GM23338 (cell line): ENCODE data around the gene COL4A1. TPM values are rescaled to one million over a fixed set of nuclear protein-coding genes. Genes with fewer than 3 reads are reported as not detected.

Source experiments
- ATAC-seq: fragments of 200-7000 bp; cut with Tn5 transposase; 3 replicates; pipeline ENCODE4 v1.9.1; 2020
- DNase-seq: peaks from one replicate; pipeline ENCODE4 v3.0.0-alpha.2; 2015; ENCODE audit warnings: low spot score
- H2AFZ ChIP-seq: fragments of 200-600 bp; sonication (generic); 2 replicates; pipeline ENCODE4 v1.8.0; 2016; ENCODE audit warnings: antibody characterized with exemption, mild to moderate bottlenecking, moderate library complexity
- H3F3A ChIP-seq: fragments of 200-600 bp; sonication (generic); replicated peaks from 2 replicates; pipeline ENCODE4 v1.8.0; 2017; ENCODE audit warnings: antibody characterized with exemption, mixed run types, low read depth
- H3K27ac ChIP-seq: fragments of 200-600 bp; sonication (generic); 2 replicates; pipeline ENCODE4 v1.6.1; 2016; ENCODE audit warnings: low read depth
- H3K27me3 ChIP-seq: fragments of 200-600 bp; sonication (generic); 2 replicates; pipeline ENCODE4 v1.8.0; 2016; ENCODE audit warnings: mild to moderate bottlenecking, mixed run types, moderate library complexity; ENCODE audit not compliant: insufficient read depth
- H3K36me3 ChIP-seq: fragments of 200-600 bp; sonication (generic); 2 replicates; pipeline ENCODE4 v1.8.0; 2016; ENCODE audit warnings: mild to moderate bottlenecking; ENCODE audit not compliant: insufficient read depth
- H3K4me1 ChIP-seq: fragments of 200-600 bp; sonication (generic); 2 replicates; pipeline ENCODE4 v1.8.0; 2016; ENCODE audit warnings: mild to moderate bottlenecking, moderate library complexity; ENCODE audit not compliant: insufficient read depth
- H3K4me2 ChIP-seq: fragments of 200-600 bp; sonication (generic); 2 replicates; pipeline ENCODE4 v1.7.1; 2017; ENCODE audit warnings: mixed run types
- H3K4me3 ChIP-seq: fragments of 200-600 bp; sonication (generic); 2 replicates; pipeline ENCODE4 v1.6.1; 2016; ENCODE audit warnings: mixed run types
- H3K79me2 ChIP-seq: fragments of 200-600 bp; sonication (generic); replicated peaks from 2 replicates; pipeline ENCODE4 v1.8.0; 2017; ENCODE audit warnings: mild to moderate bottlenecking; ENCODE audit not compliant: insufficient read depth
- H3K9me2 ChIP-seq: fragments of 200-600 bp; sonication (generic); 2 replicates; pipeline ENCODE4 v1.8.0; 2017; ENCODE audit not compliant: insufficient read depth
- H4K20me1 ChIP-seq: fragments of 200-600 bp; sonication (generic); replicated peaks from 2 replicates; pipeline ENCODE4 v1.8.0; 2017; ENCODE audit warnings: mild to moderate bottlenecking; ENCODE audit not compliant: insufficient read depth
- H3K27ac Mint-ChIP-seq: 2 replicates; pipeline ENCODE4 v1.8.0; 2020; ENCODE audit warnings: inconsistent platforms, mild to moderate bottlenecking, moderate library complexity, mixed read lengths
- H3K27me3 Mint-ChIP-seq: 3 replicates; pipeline ENCODE4 v1.8.0; 2022; ENCODE audit warnings: low read depth, mild to moderate bottlenecking, moderate library complexity, mixed read lengths, inconsistent platforms; ENCODE audit not compliant: insufficient read depth, poor library complexity
- H3K36me3 Mint-ChIP-seq: 3 replicates; pipeline ENCODE4 v1.8.0; 2021; ENCODE audit warnings: low read depth, mild to moderate bottlenecking, inconsistent platforms, moderate library complexity, mixed read lengths
- H3K4me1 Mint-ChIP-seq: 3 replicates; pipeline ENCODE4 v1.8.0; 2020; ENCODE audit warnings: mild to moderate bottlenecking, inconsistent platforms, mixed read lengths
- H3K4me3 Mint-ChIP-seq: 3 replicates; pipeline ENCODE4 v1.8.0; 2021; ENCODE audit warnings: moderate library complexity, mild to moderate bottlenecking, inconsistent platforms, mixed read lengths
- H3K9me3 Mint-ChIP-seq: 3 replicates; pipeline ENCODE4 v1.8.0; 2020; ENCODE audit warnings: moderate library complexity, mild to moderate bottlenecking, inconsistent platforms, mixed read lengths
- POLR2AphosphoS5 ChIP-seq: IDR thresholded peaks from 2 replicates; pipeline ENCODE4 v1.6.1; 2016; ENCODE audit warnings: antibody characterized with exemption, low read depth
- STAT1 ChIP-seq: IDR thresholded peaks from one replicate; pipeline ENCODE4 v1.6.1; 2016; ENCODE audit warnings: antibody characterized with exemption; ENCODE audit not compliant: unreplicated experiment
- ZNF331 ChIP-seq: fragments of 250-450 bp; sonication (Bioruptor Pico); IDR thresholded peaks from 2 replicates; pipeline ENCODE4 v1.5.0; 2020; ENCODE audit warnings: low read depth, mild to moderate bottlenecking, moderate library complexity
- polyA plus RNA-seq: library from polyadenylated mRNA; unstranded; fragments of >200 nt; fragmentation: Nextera tagmentation; extraction: Ambion mirVana; gene quantifications from 2 replicates; pipeline ENCODE4 v1.2.1, GENCODE V29; 2016
- total RNA-seq: library from RNA; depleted of rRNA; stranded (reverse); fragments of >200 nt; shearing (Covaris generic); gene quantifications from 2 replicates; pipeline ENCODE4 v1.2.3, GENCODE V29; 2014
- TF ChIP-seq, protein P1 (sequence below): fragments of 250-450 bp; sonication (Bioruptor Pico); IDR thresholded peaks from 2 replicates; pipeline ENCODE4 v1.5.0; 2020; ENCODE audit warnings: mild to moderate bottlenecking, moderate library complexity
- TF ChIP-seq, protein P2 (sequence below): IDR thresholded peaks from one replicate; pipeline ENCODE4 v1.6.1; 2018; ENCODE audit warnings: antibody characterized with exemption; ENCODE audit not compliant: unreplicated experiment
- TF ChIP-seq, protein P3 (sequence below): IDR thresholded peaks from 2 replicates; pipeline ENCODE4 v1.6.1; 2016; ENCODE audit warnings: antibody characterized with exemption
- TF ChIP-seq, protein P4 (sequence below), 2 experiments: fragments of 200-600 bp in 1 of 2; sonication (generic) in 1 of 2; conservative IDR thresholded peaks; 2 replicates each; pipeline versions ENCODE4 v1.5.1 to v1.6.1; 2016 to 2017; ENCODE audit warnings: antibody characterized with exemption in 2 of 2, low read depth in 2 of 2, mild to moderate bottlenecking in 2 of 2, moderate library complexity in 1 of 2

Gene COL4A1
- total and polyA plus RNA-seq, 2 experiments from 2014 or later, result 39.1 to 110 TPM

DNA sequence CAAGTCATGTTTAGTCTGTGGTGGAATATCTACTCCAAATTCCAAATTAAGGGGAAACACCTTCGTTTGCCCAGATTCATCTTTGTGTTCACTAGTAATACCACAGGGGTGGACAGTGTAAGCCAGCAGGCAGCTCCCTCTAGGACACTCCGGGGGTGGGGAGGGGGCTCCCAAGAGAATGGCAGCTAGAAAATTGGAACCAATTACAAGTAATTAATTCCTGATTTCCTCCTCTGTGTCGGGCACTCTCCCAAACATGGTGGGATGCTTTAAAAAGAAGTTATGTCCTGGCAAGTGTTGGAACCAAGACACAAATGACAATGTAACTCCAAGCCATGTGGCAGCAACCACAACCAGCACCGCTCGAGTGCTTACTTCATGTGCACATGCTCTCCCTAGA, 5.9 kb downstream of the COL4A1 start (continued):
- TF ChIP-seq, protein P1, sequence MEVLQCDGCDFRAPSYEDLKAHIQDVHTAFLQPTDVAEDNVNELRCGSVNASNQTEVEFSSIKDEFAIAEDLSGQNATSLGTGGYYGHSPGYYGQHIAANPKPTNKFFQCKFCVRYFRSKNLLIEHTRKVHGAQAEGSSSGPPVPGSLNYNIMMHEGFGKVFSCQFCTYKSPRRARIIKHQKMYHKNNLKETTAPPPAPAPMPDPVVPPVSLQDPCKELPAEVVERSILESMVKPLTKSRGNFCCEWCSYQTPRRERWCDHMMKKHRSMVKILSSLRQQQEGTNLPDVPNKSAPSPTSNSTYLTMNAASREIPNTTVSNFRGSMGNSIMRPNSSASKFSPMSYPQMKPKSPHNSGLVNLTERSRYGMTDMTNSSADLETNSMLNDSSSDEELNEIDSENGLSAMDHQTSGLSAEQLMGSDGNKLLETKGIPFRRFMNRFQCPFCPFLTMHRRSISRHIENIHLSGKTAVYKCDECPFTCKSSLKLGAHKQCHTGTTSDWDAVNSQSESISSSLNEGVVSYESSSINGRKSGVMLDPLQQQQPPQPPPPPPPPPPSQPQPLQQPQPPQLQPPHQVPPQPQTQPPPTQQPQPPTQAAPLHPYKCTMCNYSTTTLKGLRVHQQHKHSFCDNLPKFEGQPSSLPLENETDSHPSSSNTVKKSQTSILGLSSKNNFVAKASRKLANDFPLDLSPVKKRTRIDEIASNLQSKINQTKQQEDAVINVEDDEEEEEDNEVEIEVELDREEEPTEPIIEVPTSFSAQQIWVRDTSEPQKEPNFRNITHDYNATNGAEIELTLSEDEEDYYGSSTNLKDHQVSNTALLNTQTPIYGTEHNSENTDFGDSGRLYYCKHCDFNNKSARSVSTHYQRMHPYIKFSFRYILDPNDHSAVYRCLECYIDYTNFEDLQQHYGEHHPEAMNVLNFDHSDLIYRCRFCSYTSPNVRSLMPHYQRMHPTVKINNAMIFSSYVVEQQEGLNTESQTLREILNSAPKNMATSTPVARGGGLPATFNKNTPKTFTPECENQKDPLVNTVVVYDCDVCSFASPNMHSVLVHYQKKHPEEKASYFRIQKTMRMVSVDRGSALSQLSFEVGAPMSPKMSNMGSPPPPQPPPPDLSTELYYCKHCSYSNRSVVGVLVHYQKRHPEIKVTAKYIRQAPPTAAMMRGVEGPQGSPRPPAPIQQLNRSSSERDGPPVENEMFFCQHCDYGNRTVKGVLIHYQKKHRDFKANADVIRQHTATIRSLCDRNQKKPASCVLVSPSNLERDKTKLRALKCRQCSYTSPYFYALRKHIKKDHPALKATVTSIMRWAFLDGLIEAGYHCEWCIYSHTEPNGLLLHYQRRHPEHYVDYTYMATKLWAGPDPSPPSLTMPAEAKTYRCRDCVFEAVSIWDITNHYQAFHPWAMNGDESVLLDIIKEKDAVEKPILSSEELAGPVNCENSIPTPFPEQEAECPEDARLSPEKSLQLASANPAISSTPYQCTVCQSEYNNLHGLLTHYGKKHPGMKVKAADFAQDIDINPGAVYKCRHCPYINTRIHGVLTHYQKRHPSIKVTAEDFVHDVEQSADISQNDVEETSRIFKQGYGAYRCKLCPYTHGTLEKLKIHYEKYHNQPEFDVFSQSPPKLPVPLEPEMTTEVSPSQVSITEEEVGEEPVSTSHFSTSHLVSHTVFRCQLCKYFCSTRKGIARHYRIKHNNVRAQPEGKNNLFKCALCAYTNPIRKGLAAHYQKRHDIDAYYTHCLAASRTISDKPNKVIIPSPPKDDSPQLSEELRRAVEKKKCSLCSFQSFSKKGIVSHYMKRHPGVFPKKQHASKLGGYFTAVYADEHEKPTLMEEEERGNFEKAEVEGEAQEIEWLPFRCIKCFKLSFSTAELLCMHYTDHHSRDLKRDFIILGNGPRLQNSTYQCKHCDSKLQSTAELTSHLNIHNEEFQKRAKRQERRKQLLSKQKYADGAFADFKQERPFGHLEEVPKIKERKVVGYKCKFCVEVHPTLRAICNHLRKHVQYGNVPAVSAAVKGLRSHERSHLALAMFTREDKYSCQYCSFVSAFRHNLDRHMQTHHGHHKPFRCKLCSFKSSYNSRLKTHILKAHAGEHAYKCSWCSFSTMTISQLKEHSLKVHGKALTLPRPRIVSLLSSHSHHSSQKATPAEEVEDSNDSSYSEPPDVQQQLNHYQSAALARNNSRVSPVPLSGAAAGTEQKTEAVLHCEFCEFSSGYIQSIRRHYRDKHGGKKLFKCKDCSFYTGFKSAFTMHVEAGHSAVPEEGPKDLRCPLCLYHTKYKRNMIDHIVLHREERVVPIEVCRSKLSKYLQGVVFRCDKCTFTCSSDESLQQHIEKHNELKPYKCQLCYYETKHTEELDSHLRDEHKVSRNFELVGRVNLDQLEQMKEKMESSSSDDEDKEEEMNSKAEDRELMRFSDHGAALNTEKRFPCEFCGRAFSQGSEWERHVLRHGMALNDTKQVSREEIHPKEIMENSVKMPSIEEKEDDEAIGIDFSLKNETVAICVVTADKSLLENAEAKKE (CRISPR knock-in tag), result no peak

DNA sequence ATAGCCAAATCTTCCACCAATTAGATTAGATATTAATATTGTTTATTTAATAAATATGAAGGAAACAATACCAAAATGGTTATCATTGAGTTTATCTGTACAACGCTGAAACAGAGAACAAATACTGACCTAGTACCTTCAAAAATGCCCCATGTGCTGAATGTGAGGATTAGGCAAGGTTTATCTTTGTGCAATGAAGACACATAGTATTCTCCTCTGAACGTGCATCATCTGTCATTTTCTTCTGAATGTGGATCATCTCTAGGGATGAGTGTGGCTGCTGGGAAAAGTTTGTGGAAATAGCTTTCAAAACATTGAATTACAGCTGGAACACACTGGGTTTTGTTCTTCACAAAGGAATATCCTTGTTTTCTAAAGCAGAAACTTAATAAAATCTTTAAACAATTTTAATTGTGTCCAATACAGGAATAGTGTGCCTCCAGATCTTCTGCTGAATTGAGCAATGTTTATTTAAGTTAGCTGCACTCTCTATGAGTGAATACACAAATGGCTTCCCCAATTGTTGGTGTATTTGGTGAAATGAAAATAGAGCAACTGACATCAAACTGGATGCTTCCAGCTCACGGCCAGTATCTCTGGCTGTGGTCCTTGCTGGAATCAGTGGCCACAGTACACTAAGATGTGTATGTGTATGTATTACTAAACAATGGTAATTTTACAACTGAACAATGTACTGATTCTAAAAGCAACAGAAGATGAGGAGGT, 6.7 kb downstream of the COL4A1 start:
- H3K4me2 ChIP-seq, result no peak overlapping the region
- H3K4me1 Mint-ChIP-seq, result peaks cover 46% of the 10 kb centered on the region
- TF ChIP-seq POLR2AphosphoS5, result no peak
- TF ChIP-seq, protein P2, sequence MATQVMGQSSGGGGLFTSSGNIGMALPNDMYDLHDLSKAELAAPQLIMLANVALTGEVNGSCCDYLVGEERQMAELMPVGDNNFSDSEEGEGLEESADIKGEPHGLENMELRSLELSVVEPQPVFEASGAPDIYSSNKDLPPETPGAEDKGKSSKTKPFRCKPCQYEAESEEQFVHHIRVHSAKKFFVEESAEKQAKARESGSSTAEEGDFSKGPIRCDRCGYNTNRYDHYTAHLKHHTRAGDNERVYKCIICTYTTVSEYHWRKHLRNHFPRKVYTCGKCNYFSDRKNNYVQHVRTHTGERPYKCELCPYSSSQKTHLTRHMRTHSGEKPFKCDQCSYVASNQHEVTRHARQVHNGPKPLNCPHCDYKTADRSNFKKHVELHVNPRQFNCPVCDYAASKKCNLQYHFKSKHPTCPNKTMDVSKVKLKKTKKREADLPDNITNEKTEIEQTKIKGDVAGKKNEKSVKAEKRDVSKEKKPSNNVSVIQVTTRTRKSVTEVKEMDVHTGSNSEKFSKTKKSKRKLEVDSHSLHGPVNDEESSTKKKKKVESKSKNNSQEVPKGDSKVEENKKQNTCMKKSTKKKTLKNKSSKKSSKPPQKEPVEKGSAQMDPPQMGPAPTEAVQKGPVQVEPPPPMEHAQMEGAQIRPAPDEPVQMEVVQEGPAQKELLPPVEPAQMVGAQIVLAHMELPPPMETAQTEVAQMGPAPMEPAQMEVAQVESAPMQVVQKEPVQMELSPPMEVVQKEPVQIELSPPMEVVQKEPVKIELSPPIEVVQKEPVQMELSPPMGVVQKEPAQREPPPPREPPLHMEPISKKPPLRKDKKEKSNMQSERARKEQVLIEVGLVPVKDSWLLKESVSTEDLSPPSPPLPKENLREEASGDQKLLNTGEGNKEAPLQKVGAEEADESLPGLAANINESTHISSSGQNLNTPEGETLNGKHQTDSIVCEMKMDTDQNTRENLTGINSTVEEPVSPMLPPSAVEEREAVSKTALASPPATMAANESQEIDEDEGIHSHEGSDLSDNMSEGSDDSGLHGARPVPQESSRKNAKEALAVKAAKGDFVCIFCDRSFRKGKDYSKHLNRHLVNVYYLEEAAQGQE, result no peak
- TF ChIP-seq ZNF331, result no peak
- TF ChIP-seq, protein P3, sequence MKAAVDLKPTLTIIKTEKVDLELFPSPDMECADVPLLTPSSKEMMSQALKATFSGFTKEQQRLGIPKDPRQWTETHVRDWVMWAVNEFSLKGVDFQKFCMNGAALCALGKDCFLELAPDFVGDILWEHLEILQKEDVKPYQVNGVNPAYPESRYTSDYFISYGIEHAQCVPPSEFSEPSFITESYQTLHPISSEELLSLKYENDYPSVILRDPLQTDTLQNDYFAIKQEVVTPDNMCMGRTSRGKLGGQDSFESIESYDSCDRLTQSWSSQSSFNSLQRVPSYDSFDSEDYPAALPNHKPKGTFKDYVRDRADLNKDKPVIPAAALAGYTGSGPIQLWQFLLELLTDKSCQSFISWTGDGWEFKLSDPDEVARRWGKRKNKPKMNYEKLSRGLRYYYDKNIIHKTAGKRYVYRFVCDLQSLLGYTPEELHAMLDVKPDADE, result no peak
- TF ChIP-seq, protein P4, sequence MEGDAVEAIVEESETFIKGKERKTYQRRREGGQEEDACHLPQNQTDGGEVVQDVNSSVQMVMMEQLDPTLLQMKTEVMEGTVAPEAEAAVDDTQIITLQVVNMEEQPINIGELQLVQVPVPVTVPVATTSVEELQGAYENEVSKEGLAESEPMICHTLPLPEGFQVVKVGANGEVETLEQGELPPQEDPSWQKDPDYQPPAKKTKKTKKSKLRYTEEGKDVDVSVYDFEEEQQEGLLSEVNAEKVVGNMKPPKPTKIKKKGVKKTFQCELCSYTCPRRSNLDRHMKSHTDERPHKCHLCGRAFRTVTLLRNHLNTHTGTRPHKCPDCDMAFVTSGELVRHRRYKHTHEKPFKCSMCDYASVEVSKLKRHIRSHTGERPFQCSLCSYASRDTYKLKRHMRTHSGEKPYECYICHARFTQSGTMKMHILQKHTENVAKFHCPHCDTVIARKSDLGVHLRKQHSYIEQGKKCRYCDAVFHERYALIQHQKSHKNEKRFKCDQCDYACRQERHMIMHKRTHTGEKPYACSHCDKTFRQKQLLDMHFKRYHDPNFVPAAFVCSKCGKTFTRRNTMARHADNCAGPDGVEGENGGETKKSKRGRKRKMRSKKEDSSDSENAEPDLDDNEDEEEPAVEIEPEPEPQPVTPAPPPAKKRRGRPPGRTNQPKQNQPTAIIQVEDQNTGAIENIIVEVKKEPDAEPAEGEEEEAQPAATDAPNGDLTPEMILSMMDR (conservative IDR thresholded peaks at IDR 0.05; ENCODE audit: low read depth in 2 of 2), result no peak
- no peak for TF ChIP-seq STAT1

More for the DNA sequence above, 6.7 kb downstream of the COL4A1 start:
- Histone ChIP-seq H4K20me1 (no peaks in the 10 kb centered on the region; the same call in 1 of the 2 replicates), H3K4me3 (no peak overlapping the region), H3K9me2 (no peaks in the 10 kb centered on the region; the same call in 1 of the 2 replicates), H2AFZ (no peak overlapping the region), H3K36me3 (no peaks in the 10 kb centered on the region), H3K79me2 (peaks cover 70% of the 10 kb centered on the region), H3K27ac (no peak overlapping the region), H3K4me1 (peaks cover 36% of the 10 kb centered on the region), H3F3A (0 out of 2 replicates have a peak, but pooled peaks cover 5% of the 10 kb centered on the region), H3K27me3 (peaks cover 5% of the 10 kb centered on the region)
- no peak overlapping the region for H3K27ac Mint-ChIP-seq
- DNase-seq (no peak), ATAC-seq (no peak)
- H3K4me3 Mint-ChIP-seq, result no peak overlapping the region
- H3K9me3 Mint-ChIP-seq, result no peaks in the 10 kb centered on the region
- no peaks in the 10 kb centered on the region; the same call in 2 of the 3 replicates for H3K36me3 Mint-ChIP-seq
- H3K27me3 Mint-ChIP-seq, result peaks cover 7% of the 10 kb centered on the region
